GM21529 (cell line): ENCODE data around the gene SENP3.
A peak's percentile ranks its signal among the peaks of the same experiment; 100 is the strongest.

Experiments
- ATAC-seq: cut with Tn5 transposase; IDR thresholded peaks from one replicate; pipeline ENCODE4 v1.9.1; 2021; ENCODE audit not compliant: unreplicated experiment

SENP3 gene

DNA sequence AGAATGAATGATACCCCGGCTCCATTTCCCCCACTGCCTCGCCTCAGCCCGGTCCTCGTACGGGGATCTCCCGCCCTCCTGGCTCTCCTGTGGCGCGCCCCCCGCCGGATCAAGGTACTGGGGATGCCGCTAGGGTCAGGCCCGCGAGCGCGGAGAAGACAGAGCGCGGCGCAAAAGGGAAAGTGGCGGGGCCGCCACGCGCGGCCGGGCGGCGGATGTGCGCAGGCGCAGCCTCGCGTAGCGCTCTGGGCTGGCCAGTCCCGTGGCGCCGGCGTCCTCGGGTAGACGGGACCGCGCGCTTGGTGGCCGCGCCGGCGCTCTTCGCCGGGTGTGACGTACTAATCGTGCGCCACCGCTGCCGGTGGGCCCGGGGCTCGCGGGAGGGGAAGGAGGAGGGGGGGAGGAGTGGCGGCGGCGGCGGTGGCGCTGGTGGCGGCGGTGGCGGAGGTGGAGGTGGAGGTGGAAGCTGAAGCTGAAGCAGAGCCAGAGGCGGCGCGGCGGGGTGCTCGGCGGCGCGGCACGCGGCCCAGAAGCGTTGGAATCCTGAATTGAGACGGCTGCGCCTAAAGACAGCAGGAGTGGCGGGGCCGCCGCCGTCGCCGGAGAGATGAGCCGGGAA lies at the start of gene SENP3:
SENP3 (plus strand) TSS at position 331 of the 619 bp plus-strand sequence. CDS start 1,158 bp downstream, outside the sequence.
- ATAC-seq: peak; percentile 56

DNA sequence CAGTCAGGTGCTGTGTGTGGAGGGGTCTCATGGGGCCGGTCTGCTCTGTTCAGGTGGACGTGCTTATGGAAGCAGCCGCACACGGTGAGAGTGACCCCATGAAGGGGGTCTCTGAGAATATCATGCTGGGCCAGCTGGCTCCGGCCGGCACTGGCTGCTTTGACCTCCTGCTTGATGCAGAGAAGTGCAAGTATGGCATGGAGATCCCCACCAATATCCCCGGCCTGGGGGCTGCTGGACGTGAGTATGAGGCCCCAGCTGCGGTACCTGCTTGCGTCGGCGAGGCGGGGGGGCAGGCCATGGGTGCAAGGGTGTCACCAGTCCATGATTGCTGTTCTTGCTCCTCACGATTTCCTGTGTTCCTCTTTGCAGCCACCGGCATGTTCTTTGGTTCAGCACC lies 49.6 kb upstream of the SENP3 start:
- ATAC-seq: no peak

DNA sequence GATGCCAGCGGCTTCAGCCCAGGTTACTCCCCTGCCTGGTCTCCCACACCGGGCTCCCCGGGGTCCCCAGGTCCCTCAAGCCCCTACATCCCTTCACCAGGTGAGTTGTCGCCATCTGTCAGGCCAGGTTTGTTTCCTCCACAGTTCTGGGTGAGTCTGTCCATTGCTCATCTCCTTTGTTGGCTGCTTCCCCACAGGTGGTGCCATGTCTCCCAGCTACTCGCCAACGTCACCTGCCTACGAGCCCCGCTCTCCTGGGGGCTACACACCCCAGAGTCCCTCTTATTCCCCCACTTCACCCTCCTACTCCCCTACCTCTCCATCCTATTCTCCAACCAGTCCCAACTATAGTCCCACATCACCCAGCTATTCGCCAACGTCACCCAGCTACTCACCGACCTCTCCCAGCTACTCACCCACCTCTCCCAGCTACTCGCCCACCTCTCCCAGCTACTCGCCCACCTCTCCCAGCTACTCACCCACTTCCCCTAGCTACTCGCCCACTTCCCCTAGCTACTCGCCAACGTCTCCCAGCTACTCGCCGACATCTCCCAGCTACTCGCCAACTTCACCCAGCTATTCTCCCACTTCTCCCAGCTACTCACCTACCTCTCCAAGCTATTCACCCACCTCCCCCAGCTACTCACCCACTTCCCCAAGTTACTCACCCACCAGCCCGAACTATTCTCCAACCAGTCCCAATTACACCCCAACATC lies 48.7 kb upstream of the SENP3 start:
- ATAC-seq: no peak

DNA sequence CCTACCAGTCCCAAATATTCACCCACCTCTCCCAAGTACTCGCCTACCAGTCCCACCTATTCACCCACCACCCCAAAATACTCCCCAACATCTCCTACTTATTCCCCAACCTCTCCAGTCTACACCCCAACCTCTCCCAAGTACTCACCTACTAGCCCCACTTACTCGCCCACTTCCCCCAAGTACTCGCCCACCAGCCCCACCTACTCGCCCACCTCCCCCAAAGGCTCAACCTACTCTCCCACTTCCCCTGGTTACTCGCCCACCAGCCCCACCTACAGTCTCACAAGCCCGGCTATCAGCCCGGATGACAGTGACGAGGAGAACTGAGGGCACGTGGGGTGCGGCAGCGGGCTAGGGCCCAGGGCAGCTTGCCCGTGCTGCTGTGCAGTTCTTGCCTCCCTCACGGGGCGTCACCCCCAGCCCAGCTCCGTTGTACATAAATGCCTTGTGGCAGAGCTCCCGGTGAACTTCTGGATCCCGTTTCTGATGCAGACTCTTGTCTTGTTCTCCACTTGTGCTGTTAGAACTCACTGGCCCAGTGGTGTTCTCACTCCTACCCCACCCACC lies 47.8 kb upstream of the SENP3 start:
- ATAC-seq: no peak

DNA sequence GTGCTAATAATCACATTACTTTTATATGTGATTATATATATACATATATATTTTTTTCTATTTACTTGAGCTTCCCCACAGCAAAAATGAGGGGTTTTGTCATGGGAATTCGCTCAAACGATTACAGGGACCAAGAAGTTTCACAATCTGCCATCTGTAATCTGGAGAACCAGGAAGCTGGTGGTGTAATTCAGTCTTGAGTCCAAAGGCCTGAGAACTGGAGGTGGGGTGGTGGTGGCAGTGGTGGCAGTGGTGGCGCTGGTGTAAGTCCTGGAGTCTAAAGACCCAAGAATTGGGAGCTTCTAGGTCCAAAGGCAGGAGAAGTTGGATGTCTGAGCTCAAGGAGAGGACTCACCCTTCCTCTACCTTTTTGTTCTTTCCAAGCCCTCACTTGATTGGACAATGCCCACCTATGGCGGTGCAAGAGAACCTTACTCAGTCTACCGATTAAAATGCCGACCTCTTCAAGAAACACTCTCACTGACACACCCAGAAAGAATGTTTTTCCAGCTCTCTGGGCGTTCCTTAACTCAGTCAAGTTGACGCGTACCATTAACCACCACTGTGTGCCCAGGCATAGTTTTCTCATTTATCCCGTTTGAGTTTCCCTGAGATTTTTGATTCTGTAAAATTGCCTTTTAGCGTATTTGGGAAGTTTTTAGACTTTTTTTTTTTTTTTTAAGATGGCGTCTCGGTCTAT lies 45.7 kb upstream of the SENP3 start:
- no peak for ATAC-seq

DNA sequence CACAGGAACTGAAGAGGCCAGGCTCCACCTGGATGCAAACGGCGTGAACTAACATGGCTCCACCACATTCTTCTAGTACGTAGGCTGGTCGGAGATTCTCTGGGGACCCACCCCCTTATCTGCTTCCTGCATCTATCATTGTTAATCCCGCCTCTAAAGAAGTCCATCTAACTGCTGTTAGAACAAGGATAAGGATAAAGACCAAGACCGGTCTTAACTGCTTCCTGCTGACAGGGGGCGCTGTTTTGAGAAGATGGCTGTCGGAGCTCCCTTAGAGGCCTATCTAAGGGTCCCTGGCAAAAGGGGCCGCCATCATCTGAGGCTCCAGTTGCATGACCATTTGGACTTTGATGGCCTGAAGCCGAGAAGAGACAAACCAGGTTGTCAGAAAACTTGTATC lies 38.7 kb upstream of the SENP3 start:
- ATAC-seq: no peak

DNA sequence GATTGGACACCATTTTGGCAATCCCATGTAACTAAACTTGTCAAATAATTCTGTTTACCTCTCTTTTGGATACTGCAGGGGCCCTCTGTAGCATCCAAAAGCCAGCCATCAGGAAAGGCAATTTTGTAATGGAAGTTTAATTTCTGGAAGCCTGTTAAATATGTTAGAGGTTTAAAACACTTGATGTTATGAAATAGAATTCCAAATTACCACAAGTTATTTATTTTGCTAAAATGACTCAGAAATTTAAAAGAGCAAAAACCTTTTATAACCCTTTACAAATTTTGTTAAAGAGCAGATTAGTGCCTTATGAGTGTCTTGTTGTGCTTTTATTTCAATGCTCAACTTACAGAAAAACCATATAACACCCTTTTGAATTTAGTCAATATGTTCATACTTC lies 32.9 kb upstream of the SENP3 start:
- no peak for ATAC-seq

DNA sequence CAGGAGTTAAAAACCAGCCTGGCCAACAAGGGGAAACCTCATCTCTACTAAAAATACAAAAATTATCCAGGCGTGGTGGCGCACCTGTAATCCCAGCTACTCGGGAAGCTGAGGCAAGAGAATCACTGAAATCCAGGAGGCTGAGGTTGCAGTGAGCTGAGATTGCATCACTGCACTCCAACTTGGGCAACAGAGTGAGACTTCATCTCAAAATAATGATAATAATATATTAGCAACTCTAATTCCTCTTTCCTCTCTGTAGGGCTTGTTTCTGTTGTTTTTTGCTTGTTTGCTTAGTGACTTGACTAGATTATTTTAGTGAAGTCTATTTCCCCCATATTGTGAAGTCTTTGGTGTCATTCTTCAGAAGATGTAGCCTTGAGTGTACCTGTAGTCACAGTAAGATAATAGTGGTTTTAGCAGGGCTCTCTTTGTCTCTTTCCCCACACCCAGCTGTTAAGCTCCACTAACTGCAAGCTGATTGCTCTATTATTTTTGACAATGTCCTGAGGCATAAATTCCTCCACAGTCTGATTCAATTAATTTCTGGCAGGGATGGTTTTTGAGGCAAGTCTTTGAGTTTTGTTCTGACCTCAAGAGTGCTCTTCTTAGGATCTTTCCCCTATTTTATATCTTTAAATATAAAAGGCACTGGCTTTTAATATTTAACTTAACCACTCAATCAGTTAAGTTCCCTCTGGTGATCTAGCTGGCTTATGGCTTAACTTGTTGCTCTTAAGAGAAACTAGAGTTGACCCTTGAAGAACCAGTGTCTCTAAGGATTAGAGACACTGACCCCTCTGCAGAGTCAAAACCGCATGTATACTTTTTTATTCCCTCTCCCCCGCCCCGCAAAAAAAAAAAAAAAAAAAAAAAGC lies 31.5 kb upstream of the SENP3 start:
- no peak for ATAC-seq

DNA sequence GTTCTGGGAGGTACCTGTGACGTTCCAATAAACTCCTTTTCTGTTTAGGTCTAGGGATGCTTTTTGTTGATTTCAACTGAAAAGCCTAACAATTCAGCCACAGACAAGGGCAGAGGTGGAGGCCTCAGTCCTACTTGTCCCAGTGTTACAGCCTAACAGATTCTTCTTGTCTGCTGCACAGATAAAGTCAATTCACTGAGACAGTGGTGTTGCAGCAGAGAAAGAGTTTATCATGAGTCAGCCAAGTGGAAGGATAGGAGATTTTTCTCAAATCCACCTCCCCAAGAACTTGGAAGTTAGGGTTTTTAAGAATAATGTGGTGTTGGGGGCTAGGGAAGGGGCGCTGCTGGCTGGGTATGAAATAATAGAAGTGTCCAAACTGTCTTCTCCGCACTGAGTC lies 23.7 kb upstream of the SENP3 start:
- no peak for ATAC-seq

DNA sequence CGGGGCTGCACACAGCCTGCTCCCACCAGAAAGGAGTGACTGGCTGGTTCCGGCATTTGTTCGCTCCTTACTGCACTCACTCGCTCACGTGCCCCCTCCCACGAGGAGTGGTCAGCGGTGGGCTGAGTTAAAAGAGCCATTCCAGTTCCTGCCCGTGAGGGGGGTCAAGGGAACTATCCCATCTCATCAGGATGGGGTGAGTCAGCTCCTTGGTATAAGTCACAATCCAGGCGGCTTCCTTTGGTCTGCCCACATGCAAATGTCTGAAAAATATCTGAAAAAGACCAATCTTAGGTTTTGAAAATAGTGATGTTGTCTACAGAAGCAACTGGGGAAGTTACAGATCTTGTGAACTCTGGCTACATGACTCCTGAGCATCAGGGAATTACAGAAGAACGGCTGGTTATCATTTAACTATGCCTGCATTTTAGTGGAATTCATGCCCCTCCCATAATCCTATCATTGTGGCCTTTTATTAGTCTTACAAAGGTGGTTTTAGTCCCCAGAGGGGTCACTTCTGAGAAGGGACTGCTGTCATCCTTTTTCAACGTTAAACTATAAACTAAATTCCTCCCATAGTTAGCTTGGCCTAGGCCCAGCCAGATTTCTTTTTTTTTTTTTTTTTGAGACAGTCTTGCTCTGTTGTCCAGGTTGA lies 22.7 kb upstream of the SENP3 start:
- no peak for ATAC-seq

DNA sequence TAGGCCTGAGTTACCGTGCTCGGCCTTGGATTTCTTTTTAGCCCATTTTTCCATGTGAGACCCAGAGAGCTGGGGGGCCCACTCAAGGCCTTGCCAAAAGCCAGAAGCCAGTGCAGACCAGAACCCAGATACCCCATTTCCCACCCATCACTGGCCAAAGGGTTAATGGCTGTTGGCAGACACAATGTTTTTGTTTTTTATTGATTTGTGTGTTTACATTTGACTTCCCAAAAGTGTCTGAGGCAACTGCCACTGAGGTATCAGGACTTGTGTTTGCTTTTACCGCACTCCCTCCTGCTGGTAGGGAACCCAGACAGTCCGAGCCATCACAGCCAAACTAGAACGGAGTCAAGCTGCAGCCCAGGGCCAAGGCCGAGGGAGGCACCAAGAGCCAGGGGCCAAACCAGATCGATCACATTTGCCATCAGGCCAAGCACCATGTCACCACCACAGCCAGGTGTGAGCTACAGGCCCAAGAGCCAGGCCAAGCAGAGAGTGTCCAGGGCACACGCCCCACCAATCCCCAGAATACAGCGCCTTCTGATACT lies 20.6 kb upstream of the SENP3 start:
- no peak for ATAC-seq

DNA sequence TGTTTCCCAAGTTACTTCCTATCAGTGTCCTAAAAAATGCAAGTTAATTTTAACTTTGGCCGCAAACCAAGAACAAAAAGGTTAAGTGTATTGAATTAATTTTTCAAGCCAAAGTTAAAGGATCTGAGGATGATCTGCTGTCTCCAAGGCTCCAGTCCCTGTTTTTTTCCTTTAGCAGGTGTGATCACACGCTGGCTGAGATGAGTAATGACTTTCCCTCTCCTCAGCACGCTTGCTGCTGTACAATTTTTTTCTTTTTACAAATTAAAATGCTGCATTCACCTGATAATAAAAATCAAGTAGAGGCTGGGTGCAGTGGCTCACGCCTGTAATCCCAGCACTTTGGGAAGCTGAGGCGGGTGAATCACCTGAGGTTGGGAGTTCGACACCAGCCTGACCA lies 16.8 kb upstream of the SENP3 start:
- no peak for ATAC-seq

DNA sequence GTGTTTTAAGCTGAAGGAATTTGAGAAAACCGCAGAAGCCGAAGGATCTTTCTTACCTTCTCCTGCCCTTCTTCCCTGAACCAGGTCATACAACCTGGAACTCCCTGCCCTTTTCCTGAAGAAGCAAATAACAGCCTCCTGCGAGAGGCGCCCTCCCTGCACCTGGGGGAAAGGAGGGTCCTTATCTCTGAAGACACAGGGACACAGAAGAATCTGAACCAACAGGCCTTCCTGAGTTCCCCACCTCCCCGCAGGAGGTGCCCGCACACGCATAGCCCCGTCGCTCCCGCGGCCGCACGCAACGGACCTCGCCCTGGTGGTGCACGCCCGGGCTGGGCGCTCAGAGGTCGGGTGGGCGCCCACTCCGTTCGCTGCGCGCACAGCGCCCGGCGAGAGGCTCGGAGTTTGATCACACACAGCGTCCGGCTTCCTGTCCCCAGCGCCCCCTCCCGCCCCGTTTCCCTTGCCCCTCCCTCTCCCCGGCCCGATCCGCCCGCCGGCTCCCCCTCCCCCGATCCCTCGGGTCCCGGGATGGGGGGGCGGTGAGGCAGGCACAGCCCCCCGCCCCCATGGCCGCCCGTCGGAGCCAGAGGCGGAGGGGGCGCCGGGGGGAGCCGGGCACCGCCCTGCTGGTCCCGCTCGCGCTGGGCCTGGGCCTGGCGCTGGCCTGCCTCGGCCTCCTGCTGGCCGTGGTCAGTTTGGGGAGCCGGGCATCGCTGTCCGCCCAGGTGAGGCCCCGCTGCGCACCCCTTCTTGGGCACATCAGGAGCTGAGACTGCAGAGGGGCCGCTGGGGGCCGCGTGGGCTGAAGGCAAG lies 12.9 kb upstream of the SENP3 start, which contains the start of gene TNFSF12:
TNFSF12 (plus strand) TSS at position 474 of the 816 bp plus-strand sequence; CDS start at position 570, 96 bp downstream.
- ATAC-seq: no peak

DNA sequence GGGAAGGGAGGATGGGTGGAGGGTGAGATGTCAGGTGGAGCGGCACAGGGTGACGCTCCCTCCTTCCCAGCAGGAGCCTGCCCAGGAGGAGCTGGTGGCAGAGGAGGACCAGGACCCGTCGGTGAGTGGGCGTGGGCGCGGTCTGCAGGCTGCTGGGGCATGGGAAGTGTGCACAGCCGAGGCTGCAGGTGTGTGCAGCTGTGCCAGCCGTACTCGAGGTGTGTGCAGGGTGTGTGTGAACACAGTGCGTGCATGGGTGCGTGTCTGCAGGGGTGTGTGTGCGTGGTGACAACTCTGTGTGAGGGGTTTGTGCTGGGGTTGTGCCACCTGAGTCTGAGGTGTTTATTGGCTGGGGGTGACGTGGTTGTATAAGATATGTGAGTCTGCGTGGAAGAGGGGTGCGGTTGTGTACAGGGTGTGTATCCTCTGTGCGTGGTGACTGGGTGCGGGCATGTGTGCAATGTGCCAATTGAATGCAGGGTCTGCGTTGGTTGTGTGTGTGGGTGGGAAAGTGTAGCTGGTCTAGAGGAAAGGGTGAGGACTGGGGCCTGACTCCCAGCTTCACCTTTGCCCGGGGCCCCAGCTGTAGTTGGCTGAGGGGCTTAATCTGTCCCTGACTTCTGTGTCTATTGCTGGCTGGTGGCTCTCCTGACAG lies 12.2 kb upstream of the SENP3 start:
- no peak for ATAC-seq

DNA sequence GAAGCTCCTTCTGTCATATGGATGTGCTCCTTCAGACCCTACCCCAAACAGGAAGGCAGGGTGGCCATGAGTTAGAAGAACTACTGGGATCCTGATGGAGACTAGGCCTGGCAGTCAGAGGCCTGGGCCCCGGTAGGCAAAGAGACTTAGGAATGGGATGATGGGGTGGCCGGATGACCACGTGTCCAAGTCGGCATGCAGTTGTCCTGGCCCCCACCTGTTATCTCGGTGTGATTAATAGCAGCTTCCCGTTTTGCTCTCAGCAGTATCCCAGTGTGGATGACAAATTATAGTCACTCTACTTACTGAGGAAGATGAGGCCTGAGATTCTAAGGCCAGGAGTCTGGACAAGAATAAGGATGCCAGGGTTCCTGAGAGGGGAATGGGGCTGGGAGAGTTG lies 11.4 kb upstream of the SENP3 start:
- ATAC-seq: no peak

DNA sequence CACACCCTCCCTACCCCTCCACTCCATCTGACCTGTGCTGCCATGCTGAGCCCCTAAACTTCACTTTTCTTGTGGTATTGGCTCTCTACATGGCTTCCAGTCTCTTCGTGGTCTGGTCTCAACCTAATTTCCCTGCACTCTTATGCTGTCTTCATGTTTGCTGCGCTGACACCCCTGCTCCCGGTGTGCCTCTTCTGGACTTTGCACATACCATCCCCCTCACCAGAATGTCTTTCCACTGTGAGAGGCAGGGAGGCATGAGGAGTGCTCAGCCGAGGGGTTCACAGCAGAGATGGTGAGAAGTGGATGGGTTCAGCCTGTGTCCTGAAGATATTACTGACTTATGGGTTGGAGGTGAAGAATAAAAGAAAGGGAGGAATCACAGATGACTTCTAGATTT lies 10.3 kb upstream of the SENP3 start:
- no peak for ATAC-seq

DNA sequence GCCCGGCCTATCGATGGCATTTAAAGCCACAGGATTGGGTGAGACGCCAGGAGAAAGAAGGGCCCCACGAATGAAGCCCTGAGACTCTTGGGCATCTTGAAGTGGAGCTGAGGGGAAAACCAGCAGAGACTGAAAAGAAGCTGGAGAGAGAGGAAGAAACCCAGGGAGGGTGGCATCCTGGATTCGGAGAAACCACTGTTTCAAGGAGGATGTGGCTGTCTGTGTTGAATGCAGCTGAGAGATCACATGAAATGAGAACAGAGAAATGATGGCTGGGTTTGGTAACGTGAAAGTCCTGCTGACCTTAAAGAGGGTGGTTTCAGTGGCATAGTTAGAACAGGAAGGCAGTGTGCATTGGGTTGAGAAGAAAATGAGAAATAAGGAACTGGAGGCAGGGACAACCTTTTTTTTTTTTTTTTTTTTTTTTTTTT lies 9.1 kb upstream of the SENP3 start:
- ATAC-seq: peak; percentile 69

DNA sequence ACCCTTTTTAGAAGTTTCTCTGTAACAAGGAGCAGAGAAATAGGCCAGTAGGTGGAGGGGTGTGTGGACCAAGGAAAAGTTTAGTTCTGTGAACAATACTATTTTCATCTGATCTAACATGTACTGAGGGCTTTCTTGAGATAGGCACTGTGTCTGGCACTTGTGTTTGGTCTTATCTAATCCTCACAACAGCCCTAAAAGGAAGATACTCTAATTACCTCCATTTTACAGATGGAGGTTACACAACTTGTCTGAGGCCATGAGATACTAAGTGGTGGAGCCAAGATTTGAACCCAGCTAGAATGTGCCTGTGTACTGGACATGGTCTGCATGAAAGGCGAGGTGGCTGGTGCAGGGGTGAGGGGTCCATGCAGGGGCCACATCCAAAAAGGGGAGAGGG lies 8.4 kb upstream of the SENP3 start:
- no peak for ATAC-seq
